ENCODE results near the gene C6orf120. TPM values are rescaled to one million over a fixed set of nuclear protein-coding genes. Genes with fewer than 3 reads are reported as not detected.

Gene C6orf120
- total RNA-seq, 3 donors from 2014 or later (not counting 1 experiment from before 2014, with no cell fraction given): 13.9 to 17.3 (median 16.6) TPM

GRCh38 chr6:169671563-169671962 lies 30.4 kb upstream of the C6orf120 start:
- Mint-ChIP-seq H3K27me3 (ENCODE audit: low read depth in 2 of 2) (no peaks in the 10 kb centered on the region), H3K36me3 (peaks cover 8% of the 10 kb centered on the region), H3K4me3 (no peak overlapping the region), H3K9me3 (no peaks in the 10 kb centered on the region), H3K27ac (no peak overlapping the region), H3K4me1 (peaks cover 0 to 8% of the 10 kb centered on the region in 2 donors)
- ATAC-seq (no peak), DNase-seq (no peak)
- intact Hi-C loops (cut with micrococcal nuclease): no loop called here
- peaks cover 4% of the 10 kb centered on the region for H3K36me3 ChIP-seq (ENCODE audit: control insufficient read depth, insufficient read depth, low read length)
- H3K4me3 ChIP-seq (ENCODE audit: low read length): no peak overlapping the region
- H3K27ac ChIP-seq (ENCODE audit: low read length): no peak overlapping the region
- H3K4me1 ChIP-seq (ENCODE audit: control insufficient read depth, insufficient read depth, low read length): no peaks in the 10 kb centered on the region
- WGBS (ENCODE audit: insufficient coverage): 98% methylated on average over 5 of the region's 5 CpGs
- no peak for TF ChIP-seq CTCF (IDR thresholded peaks at IDR 0.05)
- H3K27me3 ChIP-seq (ENCODE audit: control insufficient read depth, insufficient read depth, low read length): no peaks in the 10 kb centered on the region
- no peaks in the 10 kb centered on the region for H3K9me3 ChIP-seq (ENCODE audit: control insufficient read depth, insufficient read depth, low read length)

- Histone ChIP-seq H3K4me1 (ENCODE audit: control insufficient read depth, insufficient read depth, low read length) (no peaks in the 10 kb centered on the region), H3K36me3 (ENCODE audit: control insufficient read depth, insufficient read depth, low read length) (peaks cover 2% of the 10 kb centered on the region), H3K27me3 (ENCODE audit: control insufficient read depth, insufficient read depth, low read length) (no peaks in the 10 kb centered on the region), H3K4me3 (ENCODE audit: low read length) (no peak overlapping the region), H3K9me3 (ENCODE audit: control insufficient read depth, insufficient read depth, low read length) (no peaks in the 10 kb centered on the region), H3K27ac (ENCODE audit: low read length) (no peak overlapping the region)
- intact Hi-C loops (cut with micrococcal nuclease): no loop called here
- DNase-seq: no peak
- Mint-ChIP-seq H3K27ac (no peak overlapping the region), H3K4me3 (no peak overlapping the region), H3K36me3 (peaks cover 22% of the 10 kb centered on the region), H3K4me1 (peaks cover 0 to under 1% of the 10 kb centered on the region in 2 donors), H3K27me3 (ENCODE audit: low read depth in 2 of 2) (no peaks in the 10 kb centered on the region), H3K9me3 (no peaks in the 10 kb centered on the region)
- no peak for TF ChIP-seq CTCF (IDR thresholded peaks at IDR 0.05)
- ATAC-seq: no peak
- 98% methylated on average over 3 of the region's 3 CpGs for WGBS (ENCODE audit: insufficient coverage)
These were observed 26.9 kb upstream of the C6orf120 start for GRCh38 chr6:169675011-169675410.

DNA sequence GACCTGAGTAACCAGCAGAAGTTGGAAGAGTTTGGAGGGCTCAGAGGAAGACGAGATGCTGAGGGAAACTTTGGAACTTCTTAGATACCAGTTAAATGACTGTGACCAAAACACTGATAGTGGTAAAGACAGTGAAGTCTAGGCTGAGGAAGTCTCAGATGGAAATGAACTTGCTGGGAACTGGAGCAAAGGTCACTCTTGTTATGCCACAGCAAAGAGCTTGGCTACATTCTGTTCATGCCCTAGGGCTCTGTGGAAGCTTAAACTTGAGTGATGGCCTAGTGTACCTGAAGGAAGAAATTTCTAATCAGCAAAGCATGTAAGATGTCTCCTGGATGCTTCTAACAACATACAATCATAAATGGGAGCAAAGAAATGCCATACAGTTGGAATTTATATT lies 24.8 kb upstream of the C6orf120 start:
- no peak for TF ChIP-seq CTCF (IDR thresholded peaks at IDR 0.05)
- Histone ChIP-seq H3K27ac (ENCODE audit: low read length) (no peak overlapping the region), H3K4me3 (ENCODE audit: low read length) (no peak overlapping the region), H3K9me3 (ENCODE audit: control insufficient read depth, insufficient read depth, low read length) (no peaks in the 10 kb centered on the region), H3K27me3 (ENCODE audit: control insufficient read depth, insufficient read depth, low read length) (no peaks in the 10 kb centered on the region), H3K36me3 (ENCODE audit: control insufficient read depth, insufficient read depth, low read length) (peaks cover 2% of the 10 kb centered on the region), H3K4me1 (ENCODE audit: control insufficient read depth, insufficient read depth, low read length) (no peaks in the 10 kb centered on the region)
- peaks cover 25% of the 10 kb centered on the region for H3K36me3 Mint-ChIP-seq
- H3K27ac Mint-ChIP-seq: no peak overlapping the region
- intact Hi-C loops (cut with micrococcal nuclease): no loop called here
- peaks cover 0 to 2% of the 10 kb centered on the region in 2 donors for H3K9me3 Mint-ChIP-seq
- H3K4me1 Mint-ChIP-seq: no peaks in the 10 kb centered on the region
- no peak for ATAC-seq
- H3K4me3 Mint-ChIP-seq: no peak overlapping the region
- 92% methylated on average over 1 of the region's 1 CpG for WGBS (ENCODE audit: insufficient coverage)
- no peak for DNase-seq
- H3K27me3 Mint-ChIP-seq (ENCODE audit: low read depth in 2 of 2): no peaks in the 10 kb centered on the region

GRCh38 chr6:169678342-169678741 lies 23.6 kb upstream of the C6orf120 start:
- Histone ChIP-seq H3K27me3 (ENCODE audit: control insufficient read depth, insufficient read depth, low read length) (no peaks in the 10 kb centered on the region), H3K4me3 (ENCODE audit: low read length) (no peak overlapping the region), H3K9me3 (ENCODE audit: control insufficient read depth, insufficient read depth, low read length) (no peaks in the 10 kb centered on the region), H3K27ac (ENCODE audit: low read length) (no peak overlapping the region), H3K4me1 (ENCODE audit: control insufficient read depth, insufficient read depth, low read length) (no peaks in the 10 kb centered on the region), H3K36me3 (ENCODE audit: control insufficient read depth, insufficient read depth, low read length) (no peaks in the 10 kb centered on the region)
- Mint-ChIP-seq H3K9me3 (peaks cover 0 to 2% of the 10 kb centered on the region in 2 donors), H3K36me3 (peaks cover 25% of the 10 kb centered on the region), H3K4me3 (no peak overlapping the region), H3K27ac (no peak overlapping the region), H3K27me3 (ENCODE audit: low read depth in 2 of 2) (no peaks in the 10 kb centered on the region), H3K4me1 (no peaks in the 10 kb centered on the region)
- TF ChIP-seq CTCF (IDR thresholded peaks at IDR 0.05): no peak
- intact Hi-C loops (cut with micrococcal nuclease): no loop called here
- DNase-seq: no peak
- WGBS (ENCODE audit: insufficient coverage): 93% methylated on average over 1 of the region's 1 CpG
- no peak for ATAC-seq

Measured in natural killer cell (primary cell).